Measurements from ENCODE around the gene ANXA2R.
A peak's percentile ranks its signal among the peaks of the same experiment; 100 is the strongest.
"Not testable (repeated sequence)": the region's sequence is repeated elsewhere in the genome, so short reads cannot be mapped to it uniquely, and the experiment has no call there.

Gene ANXA2R

GRCh38 chr5:43040287-43041098 lies at the start of gene ANXA2R:
Gene ANXA2R, minus strand, starts transcription at chr5:43040319. Its CDS starts 273 bp downstream, at chr5:43040046.
- peak; percentile 77 to 87 (median 82) for DNase-seq

- DNase-seq, result not testable (repeated sequence)
Observed at GRCh38 chr5:43086118-43086908, 46.2 kb upstream of the ANXA2R start.

- no peak for DNase-seq
Observed at GRCh38 chr5:43085453-43085852, 45.3 kb upstream of the ANXA2R start.

- not testable (repeated sequence) for DNase-seq
Observed at GRCh38 chr5:43084468-43084867, 44.3 kb upstream of the ANXA2R start.

GRCh38 chr5:43081345-43081744 lies 41.2 kb upstream of the ANXA2R start:
- not testable (repeated sequence) for DNase-seq

GRCh38 chr5:43078956-43079355 lies 38.8 kb upstream of the ANXA2R start:
- DNase-seq, result no peak

- not testable (repeated sequence) for DNase-seq
Observed at GRCh38 chr5:43077446-43078191, 37.5 kb upstream of the ANXA2R start.

GRCh38 chr5:43075319-43076293 lies 35.5 kb upstream of the ANXA2R start:
- DNase-seq, result no peak

- DNase-seq, result no peak
Observed at GRCh38 chr5:43074987-43075318, 34.8 kb upstream of the ANXA2R start.

- DNase-seq, result no peak
Observed at GRCh38 chr5:43073597-43074546, 33.8 kb upstream of the ANXA2R start.

GRCh38 chr5:43069401-43069720 lies 29.2 kb upstream of the ANXA2R start:
- DNase-seq, result not testable (repeated sequence)

GRCh38 chr5:43068037-43068436 lies 27.9 kb upstream of the ANXA2R start:
- no peak for DNase-seq

- peak; percentile 67 to 88 (median 71) for DNase-seq
Observed at GRCh38 chr5:43066799-43067741, 27.0 kb upstream of the ANXA2R start.

GRCh38 chr5:43065948-43066798 lies 26.1 kb upstream of the ANXA2R start:
- DNase-seq, result peak; percentile 43 to 65 (median 59)

GRCh38 chr5:43065387-43065947 lies 25.3 kb upstream of the ANXA2R start:
- no peak for DNase-seq

- DNase-seq, result no peak
Observed at GRCh38 chr5:43063721-43064171, 23.6 kb upstream of the ANXA2R start.

GRCh38 chr5:43061352-43062075 lies 21.4 kb upstream of the ANXA2R start:
- no peak for DNase-seq

GRCh38 chr5:43060020-43060419 lies 19.9 kb upstream of the ANXA2R start:
- DNase-seq, result not testable (repeated sequence)
